ENCODE results near the gene CA4. TPM values are rescaled to one million over a fixed set of nuclear protein-coding genes. Genes with fewer than 3 reads are reported as not detected.

Gene CA4
- total RNA-seq, 1 experiment from 2014 or later, result 1.9 TPM

DNA sequence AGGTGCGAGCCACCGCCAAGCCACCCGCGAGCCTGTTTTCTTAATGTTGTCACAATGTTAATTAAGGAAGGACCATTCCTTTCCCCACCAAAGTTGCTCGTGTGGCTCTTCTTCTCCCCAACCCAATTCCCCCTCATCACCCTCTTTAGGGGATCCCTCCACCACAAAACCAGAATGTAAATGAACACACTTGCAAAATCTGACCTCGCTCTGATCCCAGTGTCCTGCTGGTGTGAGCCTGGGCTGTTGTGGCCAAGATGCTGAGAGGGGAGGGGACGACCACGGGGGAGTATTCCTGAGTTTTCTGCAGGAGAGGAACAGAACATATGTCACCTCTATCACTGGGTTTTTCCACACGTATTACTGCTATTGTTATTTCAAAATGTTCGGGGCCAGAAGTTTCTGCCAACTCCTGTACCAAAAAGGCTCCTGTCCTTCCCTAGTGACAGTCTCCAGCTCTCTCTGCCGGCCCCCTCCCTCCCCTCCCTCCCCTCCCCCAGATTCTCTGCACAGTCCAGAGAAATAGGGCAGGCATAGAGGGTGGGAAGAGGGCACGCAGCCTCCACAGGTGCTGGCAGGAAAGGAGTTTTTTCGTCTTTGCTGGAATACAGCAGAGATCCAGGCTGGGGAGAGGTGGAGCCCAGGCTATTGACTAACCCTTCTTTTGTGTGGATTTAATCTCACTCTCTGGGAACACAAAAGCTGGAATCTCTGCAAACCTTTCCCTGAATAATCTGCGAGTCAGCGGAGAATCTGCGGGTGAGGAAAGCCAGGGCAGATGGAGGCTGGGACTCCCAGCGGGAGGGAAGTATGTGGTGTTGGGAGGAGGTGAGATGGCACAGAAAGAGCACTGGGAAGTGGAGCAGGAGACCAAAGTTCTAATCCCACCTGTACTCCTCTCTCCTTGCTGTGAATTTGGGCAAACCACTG lies 4.5 kb upstream of the CA4 start:
- DNase-seq, result peak; percentile 47
- Histone ChIP-seq H3K4me3 (no peak overlapping the region), H3K9me3 (no peaks in the 10 kb centered on the region), H3K27me3 (peaks cover 9% of the 10 kb centered on the region), H3K36me3 (no peaks in the 10 kb centered on the region)

GRCh38 chr17:60146206-60146605 lies 3.6 kb upstream of the CA4 start:
- no peak for DNase-seq
- Histone ChIP-seq H3K36me3 (no peaks in the 10 kb centered on the region), H3K27me3 (peaks cover 7% of the 10 kb centered on the region), H3K4me3 (no peak overlapping the region), H3K9me3 (no peaks in the 10 kb centered on the region)

- Histone ChIP-seq H3K27me3 (peaks cover 7% of the 10 kb centered on the region), H3K4me3 (no peak overlapping the region), H3K36me3 (no peaks in the 10 kb centered on the region), H3K9me3 (no peaks in the 10 kb centered on the region)
- no peak for DNase-seq
These were observed 2.1 kb upstream of the CA4 start for GRCh38 chr17:60147553-60148223.

- Histone ChIP-seq H3K27me3 (peaks cover 7% of the 10 kb centered on the region), H3K4me3 (no peak overlapping the region), H3K9me3 (no peaks in the 10 kb centered on the region), H3K36me3 (no peaks in the 10 kb centered on the region)
- no peak for DNase-seq
These were observed 1.4 kb upstream of the CA4 start for GRCh38 chr17:60148373-60148772.

DNA sequence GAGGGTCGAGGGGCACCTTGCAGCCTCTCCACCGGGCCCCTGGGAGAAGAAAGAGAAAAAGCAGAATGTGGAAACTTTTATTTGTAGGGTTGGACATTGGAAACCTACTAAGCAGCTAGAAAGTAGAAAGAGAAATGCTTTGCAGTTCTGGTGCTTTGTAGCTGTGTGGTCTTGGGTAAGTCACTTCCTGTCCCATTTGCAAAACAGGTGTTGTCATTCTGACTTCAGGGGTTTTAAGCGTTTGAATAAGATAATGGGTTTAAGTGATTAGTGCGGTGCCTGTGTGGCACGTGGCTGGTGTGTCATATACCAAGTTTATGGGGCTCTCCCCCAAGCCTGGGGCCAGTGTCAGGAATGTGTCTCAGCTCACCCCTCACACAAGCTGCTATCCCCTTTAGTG lies 1.6 kb downstream of the CA4 start:
- Histone ChIP-seq H3K4me3 (no peak overlapping the region), H3K9me3 (no peaks in the 10 kb centered on the region), H3K36me3 (no peaks in the 10 kb centered on the region), H3K27me3 (peaks cover 7% of the 10 kb centered on the region)
- DNase-seq, result no peak

- DNase-seq, result peak; percentile 39
- peaks cover 7% of the 10 kb centered on the region for H3K27me3 ChIP-seq
These were observed 4.0 kb downstream of the CA4 start for GRCh38 chr17:60153606-60154390.

DNA sequence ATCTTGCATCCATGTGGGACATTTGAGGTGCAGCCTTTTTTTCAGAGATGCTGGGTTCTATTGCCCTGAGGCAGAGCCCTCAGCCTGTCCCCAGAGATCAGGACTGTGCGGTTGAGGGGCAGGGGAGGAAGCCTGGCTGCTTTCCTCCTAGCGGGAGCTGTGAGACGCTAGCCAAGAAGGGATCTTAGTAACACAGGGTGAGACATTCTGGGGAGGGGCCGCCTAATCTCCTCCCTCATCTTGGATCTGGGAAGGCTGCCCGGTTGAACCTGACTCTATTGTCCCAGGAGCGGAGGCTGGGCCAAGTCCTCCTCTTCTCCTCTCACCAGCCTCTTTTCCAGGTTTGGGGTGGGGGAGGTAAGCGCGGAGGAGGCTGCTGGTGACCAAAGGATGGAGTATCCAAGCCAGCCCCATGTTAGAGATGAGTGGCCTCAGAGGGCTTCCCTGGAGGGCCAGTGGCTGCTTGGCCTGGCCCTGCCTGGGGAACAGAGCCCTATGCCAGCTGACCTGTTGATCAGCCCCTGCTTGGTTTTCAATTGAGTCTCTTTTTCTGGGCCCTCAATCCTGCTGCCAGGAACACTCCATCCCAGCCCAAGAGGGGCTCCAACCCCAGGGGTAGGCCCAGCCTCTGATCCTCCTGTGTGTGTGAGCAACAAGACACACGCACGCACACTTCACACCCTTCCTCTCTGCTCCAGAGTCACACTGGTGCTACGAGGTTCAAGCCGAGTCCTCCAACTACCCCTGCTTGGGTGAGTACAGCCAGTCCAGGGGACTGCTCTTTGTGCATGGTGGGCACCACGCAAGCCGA lies 5.0 kb downstream of the CA4 start:
- Histone ChIP-seq H3K27me3 (peaks cover under 1% of the 10 kb centered on the region), H3K4me3 (no peak overlapping the region), H3K36me3 (no peaks in the 10 kb centered on the region), H3K9me3 (no peaks in the 10 kb centered on the region)
- DNase-seq, result peak; percentile 92

More at GRCh38 chr17:60153606-60154390, 4.0 kb downstream of the CA4 start:
- H3K36me3 ChIP-seq, result no peaks in the 10 kb centered on the region
- H3K4me3 ChIP-seq, result no peak overlapping the region
- H3K9me3 ChIP-seq, result no peaks in the 10 kb centered on the region

GRCh38 chr17:60155427-60155814 lies 5.6 kb downstream of the CA4 start:
- no peak for DNase-seq
- Histone ChIP-seq H3K4me3 (no peak overlapping the region), H3K27me3 (no peaks in the 10 kb centered on the region), H3K9me3 (no peaks in the 10 kb centered on the region), H3K36me3 (no peaks in the 10 kb centered on the region)

DNA sequence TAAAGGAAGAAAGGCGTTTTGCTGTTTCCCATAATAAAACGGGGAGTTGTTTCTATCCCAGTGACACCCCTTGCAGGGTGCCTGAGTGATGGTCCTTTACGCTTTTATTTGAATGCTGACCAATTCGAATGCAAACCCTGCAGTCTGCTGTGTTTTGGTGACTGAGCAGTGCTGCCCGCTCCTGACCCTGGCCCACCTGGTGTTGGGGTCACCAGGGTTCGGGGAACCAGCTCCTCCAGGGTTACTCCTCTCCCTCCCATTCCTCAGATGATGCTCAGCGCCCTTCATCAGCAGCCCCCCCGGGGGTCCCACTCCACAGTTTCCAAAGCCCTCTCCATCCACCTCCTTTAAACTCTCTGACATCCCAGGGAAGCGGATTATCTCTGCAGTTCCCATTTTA lies 6.0 kb downstream of the CA4 start:
- H3K27me3 ChIP-seq, result no peaks in the 10 kb centered on the region
- no peak for DNase-seq
- no peaks in the 10 kb centered on the region for H3K9me3 ChIP-seq
- H3K36me3 ChIP-seq, result no peaks in the 10 kb centered on the region
- H3K4me3 ChIP-seq, result no peak overlapping the region

DNA sequence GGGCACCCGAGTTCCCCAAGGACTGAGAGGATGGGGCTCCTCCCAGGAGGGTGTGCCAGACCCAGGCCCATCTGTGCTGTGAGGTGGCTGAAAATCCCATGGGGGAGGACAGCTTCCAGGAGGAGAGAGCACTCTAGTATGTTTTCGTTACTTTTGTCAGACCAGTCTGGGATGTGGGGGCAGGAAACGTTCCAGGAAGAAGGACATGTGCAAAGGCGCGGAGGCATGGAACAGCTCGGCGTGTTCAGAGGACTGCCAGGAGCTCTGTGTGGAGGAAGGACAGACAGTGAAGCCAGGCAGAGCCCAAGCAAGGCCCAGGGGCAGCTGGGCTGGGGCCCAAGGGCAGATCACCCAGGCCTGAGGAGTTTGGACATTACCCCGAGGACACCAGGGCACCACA lies 7.0 kb downstream of the CA4 start:
- H3K36me3 ChIP-seq, result no peaks in the 10 kb centered on the region
- no peaks in the 10 kb centered on the region for H3K27me3 ChIP-seq
- no peak overlapping the region for H3K4me3 ChIP-seq
- DNase-seq, result no peak
- H3K9me3 ChIP-seq, result no peaks in the 10 kb centered on the region

- Histone ChIP-seq H3K36me3 (no peaks in the 10 kb centered on the region), H3K9me3 (no peaks in the 10 kb centered on the region), H3K27me3 (no peaks in the 10 kb centered on the region), H3K4me3 (no peak overlapping the region)
- DNase-seq, result no peak
These were observed 7.8 kb downstream of the CA4 start for GRCh38 chr17:60157487-60158040.

DNA sequence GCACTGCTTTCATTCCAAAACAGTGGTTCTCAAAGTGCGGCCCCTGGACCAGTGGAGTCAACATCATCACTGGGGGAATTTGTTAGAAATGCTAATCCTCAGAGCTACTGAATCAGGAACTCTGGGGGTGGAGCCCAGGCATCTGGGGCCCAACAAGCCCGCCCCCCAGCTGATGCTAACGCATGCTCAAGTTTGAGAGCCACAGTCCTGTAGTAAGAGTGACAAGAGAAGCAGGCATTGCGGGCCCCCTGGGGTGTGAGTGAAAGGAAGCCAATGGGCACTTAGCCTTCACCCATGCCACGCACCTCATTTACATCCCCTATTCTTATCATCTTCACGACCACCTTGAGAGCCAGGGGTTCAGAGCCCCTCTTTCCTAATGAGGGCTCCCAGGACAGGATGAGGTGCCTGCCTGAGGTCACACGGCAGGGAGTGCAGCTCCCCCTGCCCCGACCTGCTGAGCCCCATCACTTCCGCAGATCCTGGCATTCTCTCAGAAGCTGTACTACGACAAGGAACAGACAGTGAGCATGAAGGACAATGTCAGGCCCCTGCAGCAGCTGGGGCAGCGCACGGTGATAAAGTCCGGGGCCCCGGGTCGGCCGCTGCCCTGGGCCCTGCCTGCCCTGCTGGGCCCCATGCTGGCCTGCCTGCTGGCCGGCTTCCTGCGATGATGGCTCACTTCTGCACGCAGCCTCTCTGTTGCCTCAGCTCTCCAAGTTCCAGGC lies 9.1 kb downstream of the CA4 start:
- no peaks in the 10 kb centered on the region for H3K9me3 ChIP-seq
- H3K27me3 ChIP-seq, result no peaks in the 10 kb centered on the region
- no peak overlapping the region for H3K4me3 ChIP-seq
- peak; percentile 54 for DNase-seq
- no peaks in the 10 kb centered on the region for H3K36me3 ChIP-seq

DNA sequence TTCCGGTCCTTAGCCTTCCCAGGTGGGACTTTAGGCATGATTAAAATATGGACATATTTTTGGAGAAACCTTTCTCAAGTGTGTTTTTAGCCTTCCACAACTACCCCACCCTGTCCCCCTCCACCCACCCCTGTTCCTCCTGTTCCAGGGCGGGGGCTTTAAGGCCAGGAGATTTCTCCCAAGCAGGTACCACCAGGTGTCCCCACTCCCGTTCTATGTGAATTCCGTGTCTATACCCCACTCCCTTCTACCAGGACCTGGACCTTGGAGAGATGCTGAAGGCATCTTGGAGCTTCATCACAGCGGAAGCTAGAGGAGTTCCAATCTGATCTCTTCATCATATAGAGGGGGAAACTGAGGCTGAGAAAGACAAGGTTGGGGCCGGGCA lies 9.7 kb downstream of the CA4 start:
- no peak for DNase-seq
- H3K4me3 ChIP-seq, result no peak overlapping the region
- no peaks in the 10 kb centered on the region for H3K36me3 ChIP-seq
- H3K27me3 ChIP-seq, result no peaks in the 10 kb centered on the region
- no peaks in the 10 kb centered on the region for H3K9me3 ChIP-seq

DNA sequence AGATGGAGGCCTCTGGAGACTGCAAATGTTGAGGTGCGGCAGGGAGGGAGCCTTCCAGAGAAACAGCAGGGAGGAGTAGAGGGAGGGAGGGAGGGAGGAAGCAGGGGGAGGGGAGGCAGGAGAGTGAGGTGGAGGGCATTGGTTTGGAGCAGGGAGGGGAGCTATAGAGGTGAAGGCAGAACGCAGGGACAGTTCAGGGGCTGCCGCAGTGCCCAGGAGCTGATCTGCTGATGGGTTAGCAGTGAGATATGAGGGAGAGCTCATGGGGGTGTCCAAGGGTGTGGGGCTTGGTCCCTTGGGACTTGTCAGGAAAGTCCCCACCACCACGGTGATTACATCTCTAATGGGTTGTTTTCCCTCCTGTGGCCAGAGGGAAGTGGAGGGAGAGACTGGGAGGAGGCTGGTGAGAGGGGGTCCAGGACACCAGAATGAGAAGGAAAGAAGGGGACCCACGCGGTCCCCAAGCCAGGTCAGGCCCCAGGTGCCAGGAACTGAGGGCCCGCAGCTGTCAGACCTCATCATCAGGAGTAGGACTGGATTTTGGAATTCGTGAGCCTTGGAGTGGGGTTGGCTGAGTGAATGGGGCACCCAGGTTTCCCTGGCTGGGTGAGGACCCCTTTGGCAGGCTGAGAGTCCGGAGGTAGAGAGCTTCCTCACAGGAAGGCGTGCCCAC lies 11.2 kb downstream of the CA4 start:
- no peaks in the 10 kb centered on the region for H3K9me3 ChIP-seq
- no peak for DNase-seq
- no peaks in the 10 kb centered on the region for H3K36me3 ChIP-seq
- no peaks in the 10 kb centered on the region for H3K27me3 ChIP-seq
- H3K4me3 ChIP-seq, result no peak overlapping the region

Data from MG63 (cell line).